Body of pancreas (tissue), 4 donors: ENCODE data around the gene NKAIN2.

Source experiments
- POLR2A ChIP-seq, 3 donors: fragments of 450-650 bp; IDR thresholded peaks; one replicate each; pipeline ENCODE4 v1.6.1; 2016; ENCODE audit warnings: antibody characterized with exemption in 3 of 3, mild to moderate bottlenecking in 2 of 3
- TF ChIP-seq, protein P1 (sequence below), 7 experiments: fragments of 450-650 bp in 4 of 7; fragments of 200-600 bp in 3 of 7; sonication (generic) in 3 of 7; IDR thresholded peaks; one replicate each; pipeline ENCODE4 v1.5.1; 2016 to 2019; ENCODE audit warnings: antibody characterized with exemption in 7 of 7

DNA sequence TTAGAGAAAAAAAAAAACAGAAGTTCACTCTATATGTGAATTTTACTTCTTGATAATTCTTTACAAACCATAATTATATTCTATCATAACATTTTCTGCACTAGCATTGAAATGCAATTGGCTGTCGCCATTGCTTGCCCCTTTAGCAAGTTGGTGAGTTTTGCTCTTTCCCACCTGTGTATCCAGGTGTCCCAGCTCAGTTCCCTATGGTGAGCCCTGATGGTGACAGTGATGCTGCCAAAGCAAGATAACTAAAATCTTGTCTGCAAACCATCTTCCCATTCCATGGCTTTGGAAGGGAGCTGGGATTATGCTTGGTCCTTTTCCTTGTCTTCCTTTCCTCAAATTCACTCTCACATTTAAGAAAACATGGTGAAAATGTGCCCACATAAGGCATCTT is 429.6 kb downstream of the NKAIN2 start:
- TF ChIP-seq, protein P1, sequence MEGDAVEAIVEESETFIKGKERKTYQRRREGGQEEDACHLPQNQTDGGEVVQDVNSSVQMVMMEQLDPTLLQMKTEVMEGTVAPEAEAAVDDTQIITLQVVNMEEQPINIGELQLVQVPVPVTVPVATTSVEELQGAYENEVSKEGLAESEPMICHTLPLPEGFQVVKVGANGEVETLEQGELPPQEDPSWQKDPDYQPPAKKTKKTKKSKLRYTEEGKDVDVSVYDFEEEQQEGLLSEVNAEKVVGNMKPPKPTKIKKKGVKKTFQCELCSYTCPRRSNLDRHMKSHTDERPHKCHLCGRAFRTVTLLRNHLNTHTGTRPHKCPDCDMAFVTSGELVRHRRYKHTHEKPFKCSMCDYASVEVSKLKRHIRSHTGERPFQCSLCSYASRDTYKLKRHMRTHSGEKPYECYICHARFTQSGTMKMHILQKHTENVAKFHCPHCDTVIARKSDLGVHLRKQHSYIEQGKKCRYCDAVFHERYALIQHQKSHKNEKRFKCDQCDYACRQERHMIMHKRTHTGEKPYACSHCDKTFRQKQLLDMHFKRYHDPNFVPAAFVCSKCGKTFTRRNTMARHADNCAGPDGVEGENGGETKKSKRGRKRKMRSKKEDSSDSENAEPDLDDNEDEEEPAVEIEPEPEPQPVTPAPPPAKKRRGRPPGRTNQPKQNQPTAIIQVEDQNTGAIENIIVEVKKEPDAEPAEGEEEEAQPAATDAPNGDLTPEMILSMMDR (IDR thresholded peaks at IDR 0.05) = no peak
- TF ChIP-seq POLR2A (IDR thresholded peaks at IDR 0.05) = no peak
